H1 (cell line): ENCODE data around the gene FSTL4. TPM values are rescaled to one million over a fixed set of nuclear protein-coding genes. Genes with fewer than 3 reads are reported as not detected.

Experiments
- CTCF ChIA-PET: fragments of 300-600 bp; sonication (Branson Sonifier 250); formaldehyde crosslinking; loops from one replicate; lab custom pipeline; 2021; ENCODE audit not compliant: partially characterized antibody; lab: Charles Lee
- POLR2A ChIA-PET: fragments of 300-600 bp; sonication (Branson Sonifier 250); formaldehyde crosslinking; loops from one replicate; lab custom pipeline; 2021; ENCODE audit warnings: inconsistent platforms; ENCODE audit not compliant: partially characterized antibody; lab: Charles Lee
- DNase-seq, 2 experiments: peaks; one replicate each; pipeline versions ENCODE4 v3.0.0 to v3.0.0-alpha.2; 2010 to 2022; ENCODE audit warnings: low spot score in 2 of 2, low read depth in 1 of 2, mixed read lengths in 1 of 2
- FAIRE-seq: peaks from 2 replicates; lab custom pipeline; 2011; peaks lifted over from hg19 to GRCh38; lab: Jason Lieb, UNC
- H2AFZ ChIP-seq: 2 replicates; pipeline ENCODE4 v1.8.1; 2012; ENCODE audit warnings: low read length, inconsistent platforms
- H2AK5ac ChIP-seq: 2 replicates; pipeline ENCODE4 v1.6.1; 2013; ENCODE audit warnings: low read depth, low read length
- H2BK120ac ChIP-seq: replicated peaks from 2 replicates; pipeline ENCODE3; 2013; ENCODE audit warnings: low read depth, low read length, inconsistent platforms
- H2BK12ac ChIP-seq: 2 replicates; pipeline ENCODE4 v1.6.1; 2013; ENCODE audit warnings: low read depth, low read length
- H2BK15ac ChIP-seq: 2 replicates; pipeline ENCODE4 v1.6.1; 2013; ENCODE audit warnings: low read length
- H2BK20ac ChIP-seq: 2 replicates; pipeline ENCODE4 v1.6.1; 2013; ENCODE audit warnings: low read length
- H2BK5ac ChIP-seq: 2 replicates; pipeline ENCODE4 v1.6.1; 2013; ENCODE audit warnings: low read depth, low read length
- H3K14ac ChIP-seq: 2 replicates; pipeline ENCODE4 v1.6.1; 2013; ENCODE audit warnings: inconsistent platforms; ENCODE audit not compliant: insufficient read length
- H3K18ac ChIP-seq: 2 replicates; pipeline ENCODE4 v1.6.1; 2013; ENCODE audit warnings: low read length; ENCODE audit errors: extremely low read depth
- H3K23ac ChIP-seq: 2 replicates; pipeline ENCODE4 v1.6.1; 2013; ENCODE audit warnings: inconsistent platforms; ENCODE audit not compliant: insufficient read length
- H3K23me2 ChIP-seq: 2 replicates; pipeline ENCODE4 v1.6.1; 2013; ENCODE audit warnings: low read depth, low read length
- H3K27ac ChIP-seq: 2 replicates; pipeline ENCODE4 v1.6.1; 2011; ENCODE audit warnings: low read depth, low read length, inconsistent platforms
- H3K27me3 ChIP-seq, 4 experiments: replicated peaks in 1 of 4; 1 replicate in 1 of 4; 2 replicates in 3 of 4; pipeline versions ENCODE4 v1.6.1 to v1.8.1; 2011 to 2013; ENCODE audit warnings: low read length in 3 of 4, mild to moderate bottlenecking in 3 of 4, inconsistent platforms in 2 of 4, mixed read lengths in 2 of 4, moderate library complexity in 1 of 4; ENCODE audit not compliant: control insufficient read depth in 3 of 4, insufficient read depth in 3 of 4; ENCODE audit errors: extremely low read depth in 1 of 4
- H3K36me3 ChIP-seq, 4 experiments: 2 replicates each; pipeline versions ENCODE4 v1.6.1 to v1.8.1; 2011 to 2013; ENCODE audit warnings: mild to moderate bottlenecking in 4 of 4, low read length in 3 of 4, moderate library complexity in 2 of 4, control low read depth in 1 of 4, inconsistent platforms in 1 of 4; ENCODE audit not compliant: insufficient read depth in 4 of 4, control insufficient read depth in 2 of 4
- H3K4ac ChIP-seq: replicated peaks from 2 replicates; pipeline ENCODE3; 2013; ENCODE audit warnings: low read length, low read depth, mixed read lengths, inconsistent platforms; ENCODE audit not compliant: insufficient read length
- H3K4me1 ChIP-seq, 4 experiments: replicated peaks in 1 of 4; 1 replicate in 1 of 4; 2 replicates in 3 of 4; pipeline versions ENCODE4 v1.6.1 to v1.8.1; 2011 to 2013; ENCODE audit warnings: low read length in 3 of 4, inconsistent platforms in 2 of 4, mixed read lengths in 1 of 4; ENCODE audit not compliant: insufficient read depth in 4 of 4, control insufficient read depth in 3 of 4
- H3K4me2 ChIP-seq, 2 experiments: 2 replicates each; pipeline versions ENCODE4 v1.6.1 to v1.8.1; 2011 to 2013; ENCODE audit warnings: low read depth in 2 of 2, low read length in 2 of 2, control low read depth in 1 of 2, inconsistent platforms in 1 of 2, mild to moderate bottlenecking in 1 of 2; ENCODE audit not compliant: insufficient read depth in 1 of 2
- H3K4me3 ChIP-seq, 4 experiments: fragments of 200-600, 300-600 bp in 1 of 4; sonication (generic), shearing (Covaris generic), sonication (Bioruptor Twin) in 1 of 4; 2 replicates each; pipeline versions ENCODE4 v1.5.1 to v1.8.1; 2011 to 2016; ENCODE audit warnings: low read length in 4 of 4, low read depth in 3 of 4, control low read depth in 2 of 4, inconsistent platforms in 2 of 4, mild to moderate bottlenecking in 2 of 4, mixed read lengths in 1 of 4, moderate library complexity in 1 of 4; ENCODE audit not compliant: insufficient read depth in 2 of 4; ENCODE audit errors: extremely low read depth in 1 of 4
- H3K56ac ChIP-seq: replicated peaks from 2 replicates; pipeline ENCODE3; 2013; ENCODE audit warnings: low read depth, mild to moderate bottlenecking, mixed read lengths, low read length, inconsistent platforms; ENCODE audit not compliant: insufficient read length
- H3K79me1 ChIP-seq: 2 replicates; pipeline ENCODE4 v1.6.1; 2013; ENCODE audit warnings: low read depth, low read length, control low read depth
- H3K79me2 ChIP-seq, 2 experiments: 2 replicates each; pipeline versions ENCODE4 v1.6.1 to v1.8.1; 2012 to 2013; ENCODE audit warnings: low read length in 2 of 2, mild to moderate bottlenecking in 2 of 2, inconsistent platforms in 1 of 2; ENCODE audit not compliant: insufficient read depth in 2 of 2, control insufficient read depth in 1 of 2
- H3K9ac ChIP-seq, 4 experiments: replicated peaks in 1 of 4; 1 replicate in 1 of 4; 2 replicates in 3 of 4; pipeline versions ENCODE4 v1.6.1 to v1.8.1; 2011 to 2013; ENCODE audit warnings: low read depth in 3 of 4, low read length in 3 of 4, control low read depth in 2 of 4, mild to moderate bottlenecking in 2 of 4, moderate library complexity in 2 of 4, inconsistent platforms in 1 of 4; ENCODE audit errors: extremely low read depth in 1 of 4
- H3K9me3 ChIP-seq, 2 experiments: 2 replicates each; pipeline versions ENCODE4 v1.6.1 to v1.8.1; 2012 to 2013; ENCODE audit warnings: mild to moderate bottlenecking in 2 of 2, moderate library complexity in 2 of 2, control low read depth in 1 of 2, inconsistent platforms in 1 of 2, low read depth in 1 of 2, low read length in 1 of 2, mixed read lengths in 1 of 2; ENCODE audit not compliant: insufficient read depth in 2 of 2
- H4K20me1 ChIP-seq, 2 experiments: replicated peaks in 1 of 2; 2 replicates each; pipeline versions ENCODE3 to v1.8.1; 2011 to 2013; ENCODE audit warnings: inconsistent platforms in 2 of 2, low read length in 2 of 2, mild to moderate bottlenecking in 1 of 2; ENCODE audit not compliant: insufficient read depth in 2 of 2, control insufficient read depth in 1 of 2
- H4K5ac ChIP-seq: 2 replicates; pipeline ENCODE4 v1.6.1; 2013; ENCODE audit warnings: low read length, low read depth, mixed read lengths, inconsistent platforms; ENCODE audit not compliant: insufficient read length
- H4K8ac ChIP-seq: 2 replicates; pipeline ENCODE4 v1.8.0; 2013; ENCODE audit warnings: mild to moderate bottlenecking, moderate library complexity, low read length, inconsistent platforms; ENCODE audit not compliant: insufficient read depth; ENCODE audit errors: extremely low read depth
- H4K91ac ChIP-seq: replicated peaks from 2 replicates; pipeline ENCODE3; 2013; ENCODE audit warnings: low read length, mixed read lengths, inconsistent platforms; ENCODE audit not compliant: insufficient read length
- CBX8 ChIP-seq: fragments of 300-800, 300-1000 bp; sonication (generic); IDR thresholded peaks from 2 replicates; pipeline ENCODE4 v1.7.1; 2016; ENCODE audit warnings: low read depth, low read length, borderline replicate concordance
- NRF1 ChIP-seq: IDR thresholded peaks from 2 replicates; pipeline ENCODE4 v1.6.1; 2011; ENCODE audit warnings: mild to moderate bottlenecking, low read depth, low read length, improper control_type of control experiment
- SP2 ChIP-seq: IDR thresholded peaks from 2 replicates; pipeline ENCODE4 v1.6.1; 2012; ENCODE audit warnings: mild to moderate bottlenecking, low read length, inconsistent platforms
- TBP ChIP-seq: IDR thresholded peaks from 2 replicates; pipeline ENCODE4 v1.6.1; 2011; ENCODE audit warnings: low read depth, low read length, improper control_type of control experiment
- WGBS, 2 experiments: shearing (Covaris generic) in 1 of 2; methylation state at CpG; one replicate each; pipeline versions ENCODE4 v1.1.6 to v1.1.7; 2013 to 2015; ENCODE audit warnings: low lambda C conversion rate in 2 of 2, mixed read lengths in 2 of 2, inconsistent platforms in 1 of 2, low coverage in 1 of 2, missing lambda C conversion rate in 1 of 2; ENCODE audit not compliant: insufficient replicate concordance in 2 of 2, insufficient coverage in 1 of 2, insufficient read length in 1 of 2; ENCODE audit errors: extremely low coverage in 1 of 2, missing lambda C conversion rate in 1 of 2; 5-methylcytosine and 5-hydroxymethylcytosine counted together
- polyA plus RNA-seq, 7 experiments: library from polyadenylated mRNA; depleted of rRNA in 3 of 7; stranded (reverse) in 5 of 7; unstranded in 2 of 7; fragments of >200 nt in 5 of 7; fragments of 200-250 nt in 2 of 7; gene quantifications; 1 replicate in 5 of 7; 2 replicates in 1 of 7; 4 replicates in 1 of 7; pipeline versions ENCODE4 v1.2.1 to v1.2.3, GENCODE V29; 2011 to 2013; ENCODE audit warnings: missing spikeins in 2 of 7, mixed read lengths in 2 of 7
- total RNA-seq: library from RNA; stranded (reverse); fragmentation: NEBNext Ultra II Directional; extraction: Animal tissue kit (Norgen Biotek cat#: 25700); gene quantifications from 2 replicates; pipeline ENCODE4 v1.2.1, GENCODE V29; 2021

Gene FSTL4
- total and polyA plus RNA-seq, 2 of the 8 experiments (the other 6 are each of a cell fraction or from before 2014, with no cell fraction given): 3.1 to 4.1 TPM

DNA sequence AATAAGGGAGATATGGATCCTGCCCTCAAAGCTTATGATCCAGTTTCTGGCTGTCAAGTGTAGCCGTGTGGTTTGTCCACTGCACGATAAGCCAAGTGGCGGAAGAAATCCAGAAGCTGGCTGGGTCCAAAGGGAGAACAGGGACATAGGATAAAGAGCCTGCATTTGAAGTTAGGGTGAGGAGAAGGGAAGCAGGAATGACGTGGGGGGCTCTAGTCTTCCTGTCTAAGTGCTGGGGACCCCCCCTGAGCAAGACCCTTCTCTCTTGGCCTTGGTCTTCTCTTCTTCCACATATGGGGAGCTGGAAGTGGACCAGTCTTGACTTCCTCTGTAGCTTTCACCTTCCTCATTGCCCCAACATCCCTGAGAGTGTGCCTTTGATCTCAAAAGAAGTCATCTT is 186.6 kb downstream of the FSTL4 start:
- no peak overlapping the region for H3K23ac ChIP-seq
- no peak overlapping the region; the same call in 1 of the 2 replicates for H3K18ac ChIP-seq
- no peak overlapping the region for H2AK5ac ChIP-seq
- H3K9me3 ChIP-seq: no peaks in the 10 kb centered on the region
- CTCF ChIA-PET: interaction anchor here (0.6 to 11.6 kb wide), 18 partner anchors 10 to 1926 kb away, joined by 3 to 218 read pairs (median 5); partner anchors contain the start of gene FSTL4
- H2AFZ ChIP-seq: no peak overlapping the region
- H3K9ac ChIP-seq: no peak overlapping the region
- H2BK5ac ChIP-seq: no peak overlapping the region
- H2BK15ac ChIP-seq: no peak overlapping the region
- no peak for FAIRE-seq
- peaks cover 3 to 10% (median 7%) of the 10 kb centered on the region in 4 experiments for H3K27me3 ChIP-seq
- no peak for DNase-seq
- no peaks in the 10 kb centered on the region for H4K20me1 ChIP-seq
- H3K14ac ChIP-seq: no peak overlapping the region
- no peak overlapping the region for H3K27ac ChIP-seq
- no peaks in the 10 kb centered on the region for H3K79me2 ChIP-seq
- no peaks in the 10 kb centered on the region for H3K23me2 ChIP-seq
- H2BK120ac ChIP-seq: no peak overlapping the region
- H3K36me3 ChIP-seq: no peaks in the 10 kb centered on the region
- no peak overlapping the region for H4K8ac ChIP-seq
- peak overlapping the region in 1 of 2 experiments; percentile 35; a peak in 2 of 4 replicates for H3K4me2 ChIP-seq
- H2BK20ac ChIP-seq: no peak overlapping the region
- H4K5ac ChIP-seq: peak overlapping the region; percentile 23
- no peak for TF ChIP-seq NRF1
- no peak for TF ChIP-seq SP2
- no peak for TF ChIP-seq CBX8
- TF ChIP-seq TBP: no peak
- H3K4me3 ChIP-seq: no peak overlapping the region; a peak in 1 of 8 replicates
- 86% methylated on average over 4 of the region's 4 CpGs; no CpG with 5 or more reads in 1 of the 2 experiments for WGBS, 2 experiments
- no peak overlapping the region for H3K56ac ChIP-seq
- peaks cover 8 to 27% (median 18%) of the 10 kb centered on the region in 4 experiments for H3K4me1 ChIP-seq
- peak overlapping the region; percentile 45 for H4K91ac ChIP-seq
- no peak overlapping the region for H3K4ac ChIP-seq
- POLR2A ChIA-PET: interaction anchor here (0.9 kb wide), 1 partner anchor 185 kb away, joined by 4 read pairs; no protein-coding TSS in a partner anchor
- no peak overlapping the region for H2BK12ac ChIP-seq
- H3K79me1 ChIP-seq: no peaks in the 10 kb centered on the region
